GM23338 (cell line): ENCODE measurements around the gene MAPT.
"Not testable (repeated sequence)": the region's sequence is repeated elsewhere in the genome, so short reads cannot be mapped to it uniquely, and the experiment has no call there.

Experiments used
- CREB1 ChIP-seq: fragments of 250-450 bp; sonication (Bioruptor Pico); IDR thresholded peaks from 2 replicates; pipeline ENCODE4 v1.5.0; 2020; ENCODE audit warnings: low read depth, mild to moderate bottlenecking, moderate library complexity
- CTCF ChIP-seq, 2 experiments: fragments of 200-600 bp in 1 of 2; sonication (generic) in 1 of 2; conservative IDR thresholded peaks; 2 replicates each; pipeline versions ENCODE4 v1.5.1 to v1.6.1; 2016 to 2017; ENCODE audit warnings: antibody characterized with exemption in 2 of 2, low read depth in 2 of 2, mild to moderate bottlenecking in 2 of 2, moderate library complexity in 1 of 2
- EZH2 ChIP-seq: fragments of 200-600 bp; sonication (generic); IDR thresholded peaks from one replicate; pipeline ENCODE4 v1.8.0; 2017; ENCODE audit warnings: antibody characterized with exemption, mild to moderate bottlenecking, low read depth; ENCODE audit not compliant: unreplicated experiment
- EZH2phosphoT487 ChIP-seq: fragments of 200-600 bp; sonication (generic); IDR thresholded peaks from one replicate; pipeline ENCODE4 v1.8.1; 2018; ENCODE audit warnings: antibody characterized with exemption; ENCODE audit not compliant: unreplicated experiment
- POLR2AphosphoS5 ChIP-seq: IDR thresholded peaks from 2 replicates; pipeline ENCODE4 v1.6.1; 2016; ENCODE audit warnings: antibody characterized with exemption, low read depth
- REST ChIP-seq: IDR thresholded peaks from one replicate; pipeline ENCODE4 v1.6.1; 2018; ENCODE audit warnings: antibody characterized with exemption; ENCODE audit not compliant: unreplicated experiment

- not testable (repeated sequence) for TF ChIP-seq POLR2AphosphoS5; EZH2phosphoT487; CTCF (conservative IDR thresholded peaks at IDR 0.05; ENCODE audit: low read depth in 2 of 2); REST; EZH2; CREB1 (CRISPR knock-in tag)
These were observed 125.1 kb downstream of the MAPT start for GRCh38 chr17:46019408-46019925.
